Vagina (tissue), 2 donors: ENCODE measurements around the gene CBX2. TPM values are rescaled to one million over a fixed set of nuclear protein-coding genes. Genes with fewer than 3 reads are reported as not detected.

Source experiments
- DNase-seq, 2 donors: peaks; one replicate each; pipeline ENCODE4 v3.0.0-alpha.2; 2017; ENCODE audit errors: extremely low spot score in 2 of 2
- H3K27ac ChIP-seq: fragments of 200-600 bp; sonication (generic); one replicate; pipeline ENCODE4 v1.5.1; 2019
- H3K27me3 ChIP-seq: fragments of 200-600 bp; sonication (generic); one replicate; pipeline ENCODE4 v1.5.1; 2019
- H3K36me3 ChIP-seq, 2 donors: fragments of 200-600 bp; sonication (generic); one replicate each; pipeline ENCODE4 v1.5.1; 2017 to 2019
- H3K4me1 ChIP-seq: fragments of 200-600 bp; sonication (generic); one replicate; pipeline ENCODE4 v1.5.1; 2019
- H3K4me3 ChIP-seq, 2 donors: fragments of 200-600 bp; sonication (generic); 1 replicate in 1 of 2; 2 replicates in 1 of 2; pipeline ENCODE4 v1.5.1; 2016 to 2019
- H3K9me3 ChIP-seq: fragments of 200-600 bp; sonication (generic); one replicate; pipeline ENCODE4 v1.5.1; 2019
- POLR2A ChIP-seq, 2 donors: fragments of 450-650 bp; IDR thresholded peaks; one replicate each; pipeline ENCODE4 v1.6.1; 2017; ENCODE audit warnings: antibody characterized with exemption in 2 of 2, mild to moderate bottlenecking in 2 of 2, moderate library complexity in 2 of 2
- POLR2AphosphoS5 ChIP-seq, 2 donors: sonication (generic); formaldehyde crosslinking; IDR thresholded peaks; one replicate each; pipeline ENCODE4 v1.9.0; 2017; ENCODE audit warnings: antibody characterized with exemption in 2 of 2, mild to moderate bottlenecking in 2 of 2, low read depth in 1 of 2; ENCODE audit not compliant: insufficient read depth in 1 of 2
- intact Hi-C: fragments of 100-400 bp; cut with DNase I; formaldehyde crosslinking; loops from one replicate; pipeline ENCODE4 v1.15.1; 2023
- total RNA-seq: library from RNA; depleted of rRNA; stranded (reverse); fragments of >200 nt; gene quantifications from one replicate; pipeline ENCODE4 v1.2.3, GENCODE V29; 2016
- TF ChIP-seq, protein P1 (sequence below), 3 experiments: fragments of 450-650 bp in 2 of 3; fragments of 200-600 bp in 1 of 3; sonication (generic) in 1 of 3; IDR thresholded peaks; one replicate each; pipeline ENCODE4 v1.5.1; 2017 to 2019; ENCODE audit warnings: antibody characterized with exemption in 3 of 3, mild to moderate bottlenecking in 2 of 3, moderate library complexity in 2 of 3

CBX2 gene
- total RNA-seq, 1 donor from 2014 or later: 5.6 TPM

DNA sequence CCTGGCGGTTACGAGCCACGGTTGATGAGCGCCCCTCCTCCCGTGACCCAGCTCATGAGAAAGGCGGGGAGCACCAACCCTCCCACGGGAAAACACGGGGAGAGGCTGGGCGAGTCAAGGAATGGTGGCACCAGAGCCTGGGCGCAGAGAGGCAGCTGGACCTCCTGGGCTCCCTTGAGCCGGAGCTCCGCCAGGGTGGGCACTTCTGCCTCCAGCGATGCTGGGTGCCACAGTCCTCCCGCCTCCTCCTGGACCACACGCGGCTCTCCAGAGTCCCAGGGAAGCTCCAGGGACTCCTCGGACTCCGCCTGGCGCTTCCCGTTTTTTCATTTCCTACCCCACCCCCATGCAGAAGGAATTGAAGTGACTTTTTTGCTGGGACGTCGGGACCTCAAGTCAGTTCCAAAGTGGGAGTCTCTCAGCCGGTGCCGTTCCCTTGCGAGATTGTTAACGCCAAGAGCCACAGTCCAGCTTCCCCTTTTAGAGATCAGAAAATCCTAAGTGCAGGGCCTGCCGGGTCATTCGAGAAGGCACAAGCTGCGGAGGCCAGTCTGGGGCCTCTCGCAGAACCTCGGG, 25.6 kb downstream of the CBX2 start:
- TF ChIP-seq, protein P1, sequence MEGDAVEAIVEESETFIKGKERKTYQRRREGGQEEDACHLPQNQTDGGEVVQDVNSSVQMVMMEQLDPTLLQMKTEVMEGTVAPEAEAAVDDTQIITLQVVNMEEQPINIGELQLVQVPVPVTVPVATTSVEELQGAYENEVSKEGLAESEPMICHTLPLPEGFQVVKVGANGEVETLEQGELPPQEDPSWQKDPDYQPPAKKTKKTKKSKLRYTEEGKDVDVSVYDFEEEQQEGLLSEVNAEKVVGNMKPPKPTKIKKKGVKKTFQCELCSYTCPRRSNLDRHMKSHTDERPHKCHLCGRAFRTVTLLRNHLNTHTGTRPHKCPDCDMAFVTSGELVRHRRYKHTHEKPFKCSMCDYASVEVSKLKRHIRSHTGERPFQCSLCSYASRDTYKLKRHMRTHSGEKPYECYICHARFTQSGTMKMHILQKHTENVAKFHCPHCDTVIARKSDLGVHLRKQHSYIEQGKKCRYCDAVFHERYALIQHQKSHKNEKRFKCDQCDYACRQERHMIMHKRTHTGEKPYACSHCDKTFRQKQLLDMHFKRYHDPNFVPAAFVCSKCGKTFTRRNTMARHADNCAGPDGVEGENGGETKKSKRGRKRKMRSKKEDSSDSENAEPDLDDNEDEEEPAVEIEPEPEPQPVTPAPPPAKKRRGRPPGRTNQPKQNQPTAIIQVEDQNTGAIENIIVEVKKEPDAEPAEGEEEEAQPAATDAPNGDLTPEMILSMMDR (IDR thresholded peaks at IDR 0.05): no peak
- no peak for TF ChIP-seq POLR2A (IDR thresholded peaks at IDR 0.05)
- TF ChIP-seq POLR2AphosphoS5 (IDR thresholded peaks at IDR 0.05; ENCODE audit: insufficient read depth in 1 of 2, low read depth in 1 of 2): no peak
- Histone ChIP-seq H3K36me3 (no peaks in the 10 kb centered on the region), H3K4me3 (no peak overlapping the region), H3K9me3 (no peaks in the 10 kb centered on the region), H3K4me1 (peaks cover 56% of the 10 kb centered on the region), H3K27ac (no peak overlapping the region), H3K27me3 (peaks cover 48% of the 10 kb centered on the region)
- intact Hi-C loops: no loop called here
- DNase-seq: no peak

DNA sequence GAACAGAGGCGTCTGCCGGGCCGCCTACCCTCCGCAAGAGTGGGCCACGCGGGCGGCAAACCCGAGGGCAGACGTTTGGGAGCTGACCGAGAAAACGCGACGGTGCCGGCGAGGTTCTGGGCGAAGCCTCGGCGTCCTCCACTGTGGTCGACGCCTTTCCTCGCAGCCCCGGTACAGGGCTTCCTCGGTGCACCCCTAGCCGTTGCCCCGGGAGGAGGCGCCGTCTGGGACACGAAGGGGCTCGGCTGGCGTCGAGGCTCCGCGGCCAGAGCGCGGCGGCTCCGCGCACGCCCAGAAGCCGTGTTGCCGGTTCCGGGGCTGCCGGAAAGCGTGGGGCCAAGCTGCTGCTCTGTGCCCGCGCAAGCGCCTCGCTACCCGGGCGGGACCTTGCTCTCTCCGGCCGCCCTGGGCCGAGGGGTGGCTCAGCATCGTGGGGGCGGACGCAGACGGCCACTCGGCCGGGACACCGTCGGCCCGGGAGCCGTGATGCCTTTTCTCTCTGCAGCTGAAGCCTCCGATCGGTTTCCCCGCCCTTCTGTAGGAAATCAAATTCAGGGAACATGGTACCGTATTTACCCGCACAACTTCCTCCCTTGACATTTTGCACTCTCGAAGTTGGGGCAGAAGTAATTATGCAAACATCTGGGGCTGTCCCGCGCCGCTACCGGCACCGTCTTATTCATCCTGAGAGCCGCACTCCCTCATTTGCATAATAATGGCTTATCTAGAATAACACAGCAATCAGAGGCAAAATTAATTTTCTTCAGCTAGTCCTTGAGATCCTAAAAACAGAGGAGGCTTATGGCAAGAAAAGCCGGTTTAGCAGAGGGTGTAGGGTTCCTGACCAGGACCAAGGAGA, 26.3 kb downstream of the CBX2 start:
- TF ChIP-seq, protein P1 (IDR thresholded peaks at IDR 0.05): no peak
- Histone ChIP-seq H3K4me1 (peaks cover 49% of the 10 kb centered on the region), H3K27ac (no peak overlapping the region), H3K9me3 (no peaks in the 10 kb centered on the region), H3K4me3 (peak overlapping the region in 1 of 2 donors; percentile 9), H3K27me3 (peaks cover 50% of the 10 kb centered on the region), H3K36me3 (no peaks in the 10 kb centered on the region)
- intact Hi-C loops: no loop called here
- no peak for DNase-seq

DNA sequence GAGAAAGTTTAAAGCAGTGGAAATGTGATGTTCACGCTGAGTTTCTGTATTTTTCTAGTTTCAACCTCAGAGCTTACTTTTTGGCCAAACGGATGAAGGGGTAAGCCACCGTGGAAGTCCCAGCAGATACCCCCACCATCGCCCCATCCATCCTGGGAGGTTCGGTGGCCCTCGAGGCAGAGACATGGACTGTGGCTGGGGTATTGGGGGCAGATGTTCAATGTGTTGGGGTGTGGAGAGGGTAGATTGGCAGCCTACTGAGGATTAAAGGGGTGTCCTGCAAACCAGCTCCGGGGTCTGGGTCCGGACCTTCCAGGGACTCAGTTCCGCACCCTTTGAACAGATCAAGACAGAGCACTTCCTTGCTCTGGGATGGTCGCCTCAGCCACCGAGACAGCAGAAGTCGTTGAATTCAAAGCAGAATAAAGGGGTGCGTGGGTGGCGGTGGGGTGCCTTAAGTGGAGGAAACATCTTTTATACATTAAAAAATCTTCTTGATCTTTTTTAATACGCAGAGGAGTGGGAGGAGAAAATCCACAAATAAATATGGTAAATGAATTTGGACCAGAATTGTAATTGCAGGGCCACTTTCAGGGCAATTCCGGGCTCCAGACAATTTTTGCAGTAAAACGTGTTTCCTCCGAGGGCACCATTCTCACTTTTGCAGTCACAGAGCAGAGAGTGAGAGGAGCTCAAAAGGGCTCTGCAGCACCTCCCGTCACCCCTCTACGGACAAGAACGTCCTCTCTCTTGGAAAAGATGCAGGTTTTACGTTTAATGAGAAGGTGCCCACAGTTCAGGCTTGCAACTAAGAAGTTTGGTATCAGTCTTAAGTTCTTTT, 27.1 kb downstream of the CBX2 start:
- Histone ChIP-seq H3K4me3 (no peak overlapping the region), H3K36me3 (no peaks in the 10 kb centered on the region), H3K9me3 (no peaks in the 10 kb centered on the region), H3K27ac (no peak overlapping the region), H3K4me1 (peaks cover 45% of the 10 kb centered on the region), H3K27me3 (peaks cover 46% of the 10 kb centered on the region)
- TF ChIP-seq POLR2A (IDR thresholded peaks at IDR 0.05): no peak
- TF ChIP-seq, protein P1 (IDR thresholded peaks at IDR 0.05): no peak
- TF ChIP-seq POLR2AphosphoS5 (IDR thresholded peaks at IDR 0.05; ENCODE audit: insufficient read depth in 1 of 2, low read depth in 1 of 2): no peak
- DNase-seq: no peak
- intact Hi-C loops: no loop called here

DNA sequence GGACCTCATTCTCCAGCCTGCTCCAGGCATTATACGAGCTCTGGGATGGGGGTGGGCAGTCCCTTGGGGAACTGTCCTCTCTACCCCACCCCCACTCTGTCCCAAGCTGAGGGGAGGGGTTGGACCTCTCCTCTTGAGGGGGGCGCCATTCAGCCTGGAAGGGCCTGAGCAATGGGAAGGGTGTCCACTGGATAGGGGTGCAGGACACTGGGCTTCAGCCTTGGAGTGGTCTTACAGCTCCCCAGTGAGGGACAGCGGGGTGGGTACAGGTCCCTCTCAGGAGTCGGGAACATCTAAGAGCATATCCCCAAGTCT, 28.5 kb downstream of the CBX2 start:
- peaks cover 45% of the 10 kb centered on the region for H3K4me1 ChIP-seq
- TF ChIP-seq, protein P1 (IDR thresholded peaks at IDR 0.05): no peak
- TF ChIP-seq POLR2A (IDR thresholded peaks at IDR 0.05) (no peak), POLR2AphosphoS5 (IDR thresholded peaks at IDR 0.05; ENCODE audit: insufficient read depth in 1 of 2, low read depth in 1 of 2) (no peak)
- no peak overlapping the region for H3K4me3 ChIP-seq
- peaks cover 49% of the 10 kb centered on the region for H3K27me3 ChIP-seq
- intact Hi-C loops: no loop called here
- no peaks in the 10 kb centered on the region for H3K36me3 ChIP-seq
- H3K9me3 ChIP-seq: no peaks in the 10 kb centered on the region
- H3K27ac ChIP-seq: no peak overlapping the region
- no peak for DNase-seq
